GM19238 (cell line): Measurements from ENCODE around the gene ZHX3.

Source experiments
- DNase-seq: peaks from one replicate; pipeline ENCODE4 v3.0.0; 2011; ENCODE audit warnings: low spot score; ENCODE audit not compliant: insufficient read length

ZHX3 gene

GRCh38 chr20:41230136-41230535, 87.4 kb downstream of the ZHX3 start:
- DNase-seq = no peak

GRCh38 chr20:41229259-41229658, 88.3 kb downstream of the ZHX3 start:
- DNase-seq = no peak

- DNase-seq = no peak
Observed at GRCh38 chr20:41228858-41229257, 88.7 kb downstream of the ZHX3 start.

- no peak for DNase-seq
Observed at GRCh38 chr20:41226426-41226825, 91.1 kb downstream of the ZHX3 start.

GRCh38 chr20:41225091-41225490, 92.4 kb downstream of the ZHX3 start:
- no peak for DNase-seq

GRCh38 chr20:41224281-41224680, 93.2 kb downstream of the ZHX3 start:
- DNase-seq = no peak

- DNase-seq = no peak
Observed at GRCh38 chr20:41223112-41223511, 94.4 kb downstream of the ZHX3 start.

- DNase-seq = no peak
Observed at GRCh38 chr20:41222703-41223102, 94.8 kb downstream of the ZHX3 start.

GRCh38 chr20:41222296-41222695, 95.2 kb downstream of the ZHX3 start:
- no peak for DNase-seq

GRCh38 chr20:41221614-41222218, 95.8 kb downstream of the ZHX3 start:
- DNase-seq = no peak

- DNase-seq = no peak
Observed at GRCh38 chr20:41219824-41220223, 97.7 kb downstream of the ZHX3 start.

GRCh38 chr20:41218466-41218865, 99.1 kb downstream of the ZHX3 start:
- DNase-seq = no peak

GRCh38 chr20:41217422-41217821, 100.1 kb downstream of the ZHX3 start:
- no peak for DNase-seq

GRCh38 chr20:41214666-41215065, 102.9 kb downstream of the ZHX3 start:
- no peak for DNase-seq

- DNase-seq = no peak
Observed at GRCh38 chr20:41214202-41214601, 103.3 kb downstream of the ZHX3 start.

GRCh38 chr20:41213150-41213820, 104.2 kb downstream of the ZHX3 start:
- DNase-seq = no peak

- no peak for DNase-seq
Observed at GRCh38 chr20:41205313-41205712, 112.2 kb downstream of the ZHX3 start.

- DNase-seq = no peak
Observed at GRCh38 chr20:41204304-41205265, 112.9 kb downstream of the ZHX3 start.

GRCh38 chr20:41203660-41204059, 113.9 kb downstream of the ZHX3 start:
- DNase-seq = no peak

- DNase-seq = no peak
Observed at GRCh38 chr20:41202426-41202825, 115.1 kb downstream of the ZHX3 start.

GRCh38 chr20:41201760-41202159, 115.8 kb downstream of the ZHX3 start:
- DNase-seq = no peak
